Pancreas (tissue), 10 donors: ENCODE data around the gene ARID4A. TPM values are rescaled to one million over a fixed set of nuclear protein-coding genes. Genes with fewer than 3 reads are reported as not detected.

Experiments used
- ATAC-seq, 4 donors: fragments of 200-7000 bp; cut with Tn5 transposase; one replicate each; pipeline versions ENCODE4 v1.8.0 to v1.9.1; 2020; ENCODE audit warnings: mild to moderate bottlenecking in 4 of 4, moderate library complexity in 4 of 4
- DNase-seq, 6 donors: peaks; one replicate each; pipeline ENCODE4 v3.0.0-alpha.2; 2020
- FAIRE-seq: peaks from 2 replicates; lab custom pipeline; 2012; peaks lifted over from hg19 to GRCh38; lab: Jason Lieb, UNC
- H3K27ac ChIP-seq, 4 donors: fragments of 200-600 bp; sonication (generic); 1 replicate in 3 of 4; 2 replicates in 1 of 4; pipeline versions ENCODE4 v1.5.0 to v1.8.0; 2020
- H3K27me3 ChIP-seq, 4 donors: fragments of 200-600 bp; one replicate each; pipeline ENCODE4 v1.8.0; 2021
- H3K36me3 ChIP-seq, 3 donors: fragments of 200-600 bp; sonication (generic) in 1 of 3; one replicate each; pipeline versions ENCODE4 v1.5.0 to v1.8.0; 2020 to 2021
- H3K4me1 ChIP-seq, 3 donors: fragments of 200-600 bp; one replicate each; pipeline ENCODE4 v1.8.0; 2021
- H3K4me3 ChIP-seq, 4 donors: fragments of 200-600 bp; sonication (generic) in 2 of 4; one replicate each; pipeline versions ENCODE4 v1.5.0 to v1.8.0; 2020 to 2021
- H3K9me3 ChIP-seq, 4 donors: fragments of 200-600 bp; one replicate each; pipeline ENCODE4 v1.8.0; 2021
- CTCF ChIP-seq, 4 donors: fragments of 200-600 bp; sonication (generic) in 3 of 4; IDR thresholded peaks; one replicate each; pipeline versions ENCODE4 v1.5.0 to v1.8.0; 2021; ENCODE audit warnings: antibody characterized with exemption in 4 of 4
- WGBS, 2 donors: extraction: QIAGEN DNeasy Blood & Tissue Kit; methylation state at CpG; one replicate each; pipeline ENCODE4 v1.1.7; 2013; 5-methylcytosine and 5-hydroxymethylcytosine counted together
- intact Hi-C, 3 donors: fragments of 100-400 bp; cut with DNase I; formaldehyde crosslinking; loops; one replicate each; pipeline versions ENCODE4 v1.11.1 to v1.14.2; 2022
- polyA plus RNA-seq, 2 donors: library from polyadenylated mRNA; stranded (reverse); fragments of 200-250 nt; gene quantifications; one replicate each; pipeline ENCODE4 v1.2.3, GENCODE V29; 2013
- total RNA-seq, 6 donors: library from RNA; stranded (reverse); fragmentation: NEBNext Ultra II Directional in 4 of 6; extraction: Animal tissue kit (Norgen Biotek cat#: 25700) in 4 of 6; gene quantifications; one replicate each; pipeline versions ENCODE4 v1.2.1 to v1.2.4, GENCODE V29; 2021 to 2023
- donor health status: healthy with polysubstance abuse.
- donor health status: DM: no; HTN: no; CAD: no; lungs with moderate emphysema.
- donor health status: DM: no; HTN: no; CAD: no.
- donor health status: control.
- donor health status: control.
- donor health status: Bipolar disorder and iron deficiency.
- donor health status: DM: yes; HTN: yes; CAD: no.
- donor health status: DM: no; HTN: no; CAD: no.
- donor health status: DM: no; HTN: no; CAD: no.
- donor health status: DM: yes; HTN: yes; CAD: no.

The ARID4A gene
- total and polyA plus RNA-seq, 8 donors: 5.5 to 20.2 (median 11.3) TPM

GRCh38 chr14:58275527-58276190, 22.7 kb upstream of the ARID4A start:
- no peak for TF ChIP-seq CTCF (IDR thresholded peaks at IDR 0.05)
- no peak overlapping the region for H3K4me3 ChIP-seq
- no peak for FAIRE-seq
- H3K36me3 ChIP-seq: peaks cover 0 to 8% (median 0%) of the 10 kb centered on the region in 3 donors
- intact Hi-C loops: no loop called here
- ATAC-seq: no peak
- no peak for DNase-seq
- peak overlapping the region in 1 of 4 donors; percentile 7 for H3K27ac ChIP-seq
- 63 to 78% methylated on average over 2 of the region's 2 CpGs for WGBS, 2 donors
- peaks cover 12 to 24% (median 20%) of the 10 kb centered on the region in 3 donors for H3K4me1 ChIP-seq
- H3K27me3 ChIP-seq: no peaks in the 10 kb centered on the region
- no peaks in the 10 kb centered on the region for H3K9me3 ChIP-seq

- no peak for FAIRE-seq
- TF ChIP-seq CTCF (IDR thresholded peaks at IDR 0.05): no peak
- Histone ChIP-seq H3K4me3 (no peak overlapping the region), H3K36me3 (peaks cover 0 to 8% (median 0%) of the 10 kb centered on the region in 3 donors), H3K27me3 (no peaks in the 10 kb centered on the region), H3K4me1 (peaks cover 12 to 29% (median 26%) of the 10 kb centered on the region in 3 donors), H3K27ac (no peak overlapping the region), H3K9me3 (no peaks in the 10 kb centered on the region)
- intact Hi-C loops: no loop called here
- 82 to 94% methylated on average over 1 of the region's 1 CpG for WGBS, 2 donors
- no peak for DNase-seq
- no peak for ATAC-seq
Measured at GRCh38 chr14:58276208-58276607, 22.1 kb upstream of the ARID4A start.

GRCh38 chr14:58278177-58278576, 20.2 kb upstream of the ARID4A start:
- DNase-seq (no peak), ATAC-seq (no peak), FAIRE-seq (no peak)
- TF ChIP-seq CTCF (IDR thresholded peaks at IDR 0.05): no peak
- no peaks in the 10 kb centered on the region for H3K9me3 ChIP-seq
- 96% methylated on average over 8 of the region's 8 CpGs for WGBS, 2 donors
- no peaks in the 10 kb centered on the region for H3K36me3 ChIP-seq
- no peaks in the 10 kb centered on the region for H3K27me3 ChIP-seq
- H3K27ac ChIP-seq: no peak overlapping the region
- H3K4me1 ChIP-seq: peaks cover 6 to 36% (median 33%) of the 10 kb centered on the region in 3 donors
- intact Hi-C loops: no loop called here
- H3K4me3 ChIP-seq: no peak overlapping the region

GRCh38 chr14:58280954-58281787, 17.2 kb upstream of the ARID4A start:
- Histone ChIP-seq H3K4me1 (peaks cover 0 to 37% (median 34%) of the 10 kb centered on the region in 3 donors), H3K4me3 (no peak overlapping the region), H3K36me3 (peaks cover 0 to 5% (median 0%) of the 10 kb centered on the region in 3 donors), H3K9me3 (no peaks in the 10 kb centered on the region), H3K27ac (peak overlapping the region in 2 of 4 donors; percentile 66 to 77), H3K27me3 (no peaks in the 10 kb centered on the region)
- peak in 3 of 6 donors; percentile 18 to 50 (median 34) for DNase-seq
- WGBS, 2 donors: 24 to 30% methylated on average over 4 of the region's 4 CpGs
- intact Hi-C loops: no loop called here
- peak; percentile 59 to 82 (median 70) for ATAC-seq
- peak; percentile 87 for FAIRE-seq
- TF ChIP-seq CTCF (IDR thresholded peaks at IDR 0.05): no peak
